Activated CD4-positive, alpha-beta T cell treated with anti-CD3 and anti-CD28 coated beads for 24 hours (primary cell): Measurements from ENCODE around the gene APOL3.
"Not testable (repeated sequence)": the region's sequence is repeated elsewhere in the genome, so short reads cannot be mapped to it uniquely, and the experiment has no call there.

ENCODE experiments used
- DNase-seq, 2 donors: peaks; one replicate each; pipeline ENCODE4 v3.0.0-alpha.2; 2020; ENCODE audit warnings: low read depth in 2 of 2

The APOL3 gene

GRCh38 chr22:36161793-36162126, 1.2 kb upstream of the APOL3 start:
- not testable (repeated sequence) for DNase-seq

GRCh38 chr22:36156515-36157419, 3.8 kb downstream of the APOL3 start:
- DNase-seq: peak; percentile 68 to 73

DNA sequence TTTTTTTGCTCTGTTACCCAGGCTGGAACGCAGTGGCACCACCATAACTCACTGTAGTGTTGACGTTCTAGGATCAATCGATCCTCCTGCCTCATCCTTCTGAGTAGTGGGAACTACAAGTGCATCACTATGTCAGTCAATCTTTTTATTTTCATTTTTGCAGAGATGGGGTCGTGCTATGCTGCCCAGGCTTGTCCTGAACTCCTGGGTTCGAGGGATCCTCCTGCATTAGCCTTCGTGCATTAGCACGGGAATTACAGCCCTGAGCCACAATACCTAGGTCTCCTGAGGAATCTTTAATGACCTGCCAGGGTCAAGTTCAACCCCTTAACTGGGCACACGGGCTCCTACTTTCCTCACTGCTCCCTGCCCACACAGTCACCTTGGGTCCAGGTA, 4.4 kb downstream of the APOL3 start:
- no peak for DNase-seq

DNA sequence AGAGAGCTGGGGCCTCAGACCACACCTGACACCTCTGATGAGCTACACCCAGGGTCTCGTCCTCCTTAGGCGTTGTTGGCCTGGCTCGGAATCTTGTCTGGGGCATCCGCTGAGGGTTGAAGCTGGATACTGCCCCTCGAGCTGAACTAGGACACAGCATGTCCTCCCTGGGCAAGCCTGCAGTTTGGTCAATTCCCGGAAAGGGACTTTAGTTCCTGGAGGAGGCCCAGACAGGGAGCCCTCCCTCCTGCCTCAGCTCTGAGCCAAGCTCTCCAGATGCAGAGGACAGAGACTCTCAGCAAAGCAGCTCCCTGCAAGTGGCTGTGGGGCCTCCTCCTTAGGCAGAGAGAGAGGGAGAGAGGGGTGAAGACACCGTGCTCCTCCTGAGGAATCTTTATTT, 4.9 kb downstream of the APOL3 start:
- DNase-seq: no peak

DNA sequence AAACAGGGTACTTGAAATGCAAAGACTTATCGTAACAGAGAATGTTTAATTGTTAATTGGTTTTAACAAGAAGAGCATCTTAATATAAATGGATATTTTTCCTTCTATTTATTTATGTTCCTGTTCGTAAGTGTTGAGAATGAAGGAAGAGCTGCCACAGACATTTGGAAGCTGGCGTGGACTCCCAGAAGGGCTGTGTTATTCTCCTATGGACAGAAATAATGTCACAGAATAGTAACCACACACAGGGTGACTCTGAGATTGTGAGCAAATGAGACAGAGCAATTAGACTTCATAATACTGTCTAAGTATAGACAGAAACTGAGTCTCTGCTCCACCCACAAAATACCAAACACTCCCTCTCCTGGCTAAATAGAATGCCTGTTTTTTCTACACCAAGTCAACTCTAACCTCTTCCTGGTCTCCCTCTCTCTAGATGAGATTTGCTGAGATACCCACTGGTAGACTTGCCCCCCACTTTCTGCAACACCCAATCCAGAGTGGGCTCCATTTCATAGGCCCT, 6.1 kb downstream of the APOL3 start:
- DNase-seq: no peak

- DNase-seq: no peak
Observed at GRCh38 chr22:36153501-36154422, 6.8 kb downstream of the APOL3 start.

DNA sequence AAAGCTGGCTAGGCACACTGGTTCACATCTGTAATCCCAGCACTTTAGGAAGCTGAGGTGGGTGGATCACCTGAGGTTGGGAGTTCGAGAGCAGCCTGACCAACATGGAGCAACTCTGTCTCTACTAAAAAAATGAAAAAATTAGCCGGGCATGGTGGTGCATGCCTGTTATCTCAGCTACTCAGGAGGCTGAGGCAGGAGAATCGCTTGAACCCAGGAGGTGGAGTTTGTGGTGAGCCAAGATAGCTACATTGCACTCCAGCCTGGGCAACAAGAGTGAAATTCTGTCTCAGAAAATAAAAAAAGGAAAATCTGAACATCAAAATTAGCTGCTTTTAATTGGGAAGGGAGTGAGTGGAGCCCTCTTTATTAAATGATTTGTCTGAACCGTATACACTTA, 7.7 kb downstream of the APOL3 start:
- not testable (repeated sequence) for DNase-seq

GRCh38 chr22:36152088-36152487, 8.5 kb downstream of the APOL3 start:
- DNase-seq: no peak

DNA sequence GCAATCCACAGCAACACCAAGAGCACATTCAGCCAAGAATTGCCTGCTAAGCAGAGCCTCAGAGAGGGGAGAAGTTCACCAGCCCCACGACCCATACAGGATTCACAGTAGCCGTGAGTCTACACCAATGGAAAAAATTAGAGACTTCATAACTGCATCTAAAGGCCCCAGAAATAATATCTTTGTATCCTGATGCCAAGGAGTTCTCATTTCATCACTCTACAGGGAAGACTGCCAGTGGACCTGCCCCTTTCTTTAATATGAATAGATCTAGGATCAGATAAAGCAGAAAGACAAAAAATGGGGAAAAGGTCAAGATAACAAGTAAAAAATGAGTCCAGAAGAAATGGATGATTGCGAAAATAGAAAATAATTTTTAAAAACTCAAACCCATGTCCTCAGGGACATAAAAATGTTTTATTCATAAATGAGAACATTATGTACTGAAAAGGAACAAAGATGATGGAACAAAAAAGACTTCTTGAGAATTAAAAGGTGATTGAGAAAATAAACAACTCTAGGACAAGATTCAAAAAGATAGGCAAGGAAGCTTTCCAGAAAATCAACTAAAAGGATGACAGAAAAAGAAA, 9.5 kb downstream of the APOL3 start:
- DNase-seq: no peak

DNA sequence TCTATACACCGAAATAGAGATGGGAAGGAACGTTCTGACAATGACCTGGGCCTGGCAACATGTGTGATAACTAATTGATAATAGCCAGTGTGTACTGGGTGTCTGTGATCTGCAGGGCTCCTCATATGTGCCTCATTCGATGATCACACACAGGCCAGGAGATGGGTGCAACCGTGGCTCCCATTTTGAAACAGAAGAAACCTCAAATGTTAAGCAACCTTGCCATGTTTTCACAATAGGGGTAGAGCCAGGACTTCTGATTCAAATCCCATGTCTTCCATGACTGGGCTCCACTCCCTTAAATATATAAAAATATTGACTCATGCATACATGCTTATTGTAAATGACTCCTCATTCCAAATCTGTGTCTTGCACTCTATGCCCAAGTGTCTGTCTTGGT, 11.1 kb downstream of the APOL3 start:
- no peak for DNase-seq

DNA sequence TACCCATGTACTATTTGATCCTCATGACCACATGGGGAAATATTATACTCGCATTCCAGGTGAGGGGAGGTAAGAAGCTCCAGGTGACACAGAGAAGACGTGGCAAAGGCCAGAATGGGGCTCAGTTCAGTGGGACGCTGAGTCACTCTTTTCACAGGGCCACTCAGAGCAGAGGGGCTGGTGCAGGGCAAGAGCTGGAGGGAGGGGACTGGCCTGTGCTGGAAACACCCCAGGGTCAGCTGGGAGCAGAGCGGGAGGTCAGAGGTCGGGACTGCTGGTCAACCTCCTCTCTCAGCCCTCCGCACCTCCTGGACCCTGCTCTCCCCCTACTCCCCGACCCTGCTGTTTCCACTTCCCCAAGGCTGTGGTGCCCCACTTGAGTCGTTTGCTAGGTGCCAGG, 12.1 kb downstream of the APOL3 start:
- no peak for DNase-seq

DNA sequence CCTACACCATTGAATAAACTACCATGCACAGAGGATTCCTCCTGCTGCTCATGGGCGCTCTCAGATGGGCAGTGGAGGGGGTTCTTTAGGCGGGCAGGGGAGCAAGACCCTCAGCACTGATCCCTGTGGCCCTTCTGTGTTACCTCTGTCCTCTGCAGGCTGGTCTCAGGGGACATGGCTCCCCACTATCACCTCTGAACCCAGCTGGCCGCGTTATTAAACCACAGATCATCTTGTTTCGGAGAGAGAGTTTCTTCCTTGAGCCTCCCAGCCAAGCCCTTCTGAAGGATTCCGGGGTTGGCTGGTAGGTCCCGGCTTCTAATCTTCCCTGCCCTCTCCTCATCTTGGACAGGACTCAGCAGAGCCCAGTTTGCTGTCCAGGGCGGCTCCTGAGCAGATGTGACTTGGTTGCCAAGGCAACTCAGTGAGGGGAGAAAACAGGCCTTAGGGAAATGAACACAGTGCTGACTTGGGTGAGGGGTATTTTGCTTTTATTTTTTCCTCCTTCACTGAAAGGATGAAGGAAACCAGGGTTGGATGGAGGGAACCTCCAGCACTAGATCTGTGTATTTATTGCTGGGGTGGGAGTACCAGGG, 13.3 kb downstream of the APOL3 start:
- DNase-seq: no peak

DNA sequence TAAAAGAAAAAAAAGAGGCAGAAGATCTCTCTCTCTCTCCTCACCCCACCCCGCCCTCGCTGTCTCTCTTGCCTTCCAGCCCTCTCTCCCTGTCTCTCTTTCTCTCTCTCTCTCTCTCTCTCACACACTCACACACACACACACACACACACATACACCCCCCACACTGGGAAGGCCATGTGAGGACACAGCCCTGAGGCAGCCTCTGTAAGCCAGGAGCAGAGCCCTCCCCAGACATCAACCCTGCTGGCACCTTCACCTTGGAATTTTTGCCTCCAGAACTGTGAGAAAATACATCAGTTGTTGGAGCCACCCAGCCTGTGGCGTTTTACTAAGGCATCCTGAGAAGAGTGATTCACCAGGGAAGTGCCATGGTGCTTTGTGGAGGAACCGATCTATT, 14.7 kb downstream of the APOL3 start:
- DNase-seq: no peak

GRCh38 chr22:36144886-36145541, 15.5 kb downstream of the APOL3 start:
- no peak for DNase-seq

DNA sequence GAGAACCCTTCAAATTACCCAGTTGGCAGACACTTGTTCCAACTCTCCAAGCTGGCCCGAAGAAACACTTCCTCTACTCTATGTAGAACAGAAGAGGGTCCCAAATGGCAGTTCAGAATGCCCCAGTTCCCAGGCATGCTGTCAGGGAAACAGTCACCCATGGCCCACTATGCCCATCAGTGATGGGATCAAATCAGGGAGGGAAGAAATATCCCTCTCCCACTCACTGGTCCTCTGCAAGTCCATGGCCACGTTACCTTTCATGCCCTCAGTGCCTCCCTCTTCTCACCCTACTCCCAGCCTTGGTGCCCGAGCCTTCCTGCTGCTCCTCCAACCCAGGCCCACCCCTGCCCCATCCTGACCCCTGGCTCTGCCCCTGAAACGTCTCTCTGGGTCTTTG, 16.6 kb downstream of the APOL3 start:
- no peak for DNase-seq

DNA sequence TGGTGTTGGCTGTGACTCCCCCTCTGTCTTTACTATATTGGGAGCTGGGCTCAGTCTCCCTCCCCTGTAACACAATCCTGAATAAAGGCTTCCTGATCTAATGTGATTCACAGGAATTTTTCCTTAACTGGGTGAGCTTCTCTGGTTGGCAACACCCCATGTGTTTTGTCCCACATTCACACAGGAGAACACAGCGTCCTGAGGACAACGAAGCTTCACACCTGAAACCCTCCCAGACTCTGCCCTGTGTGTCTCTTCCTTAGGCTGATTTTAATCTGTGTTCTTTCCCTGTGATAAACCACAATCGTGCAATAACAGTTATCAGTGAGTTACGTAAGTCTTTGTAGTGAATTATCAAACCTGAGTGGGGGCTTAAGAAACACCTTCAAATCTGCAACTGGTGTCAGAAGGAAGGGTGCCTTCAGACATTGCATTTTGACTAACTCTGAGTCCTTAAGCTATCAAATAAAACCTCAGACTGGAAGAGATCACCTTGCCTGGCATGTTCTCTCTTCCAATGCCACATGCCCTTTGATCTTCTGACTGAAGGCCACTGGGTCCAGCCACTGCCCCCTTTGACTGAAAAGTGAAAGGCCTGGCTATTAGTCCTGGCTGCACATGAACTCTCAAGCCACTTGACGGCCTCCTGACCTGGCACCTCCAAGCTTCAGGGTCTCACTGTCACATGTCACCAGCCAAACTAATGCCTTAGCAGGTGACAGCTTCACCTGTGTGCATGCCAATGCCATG, 17.3 kb downstream of the APOL3 start:
- no peak for DNase-seq

DNA sequence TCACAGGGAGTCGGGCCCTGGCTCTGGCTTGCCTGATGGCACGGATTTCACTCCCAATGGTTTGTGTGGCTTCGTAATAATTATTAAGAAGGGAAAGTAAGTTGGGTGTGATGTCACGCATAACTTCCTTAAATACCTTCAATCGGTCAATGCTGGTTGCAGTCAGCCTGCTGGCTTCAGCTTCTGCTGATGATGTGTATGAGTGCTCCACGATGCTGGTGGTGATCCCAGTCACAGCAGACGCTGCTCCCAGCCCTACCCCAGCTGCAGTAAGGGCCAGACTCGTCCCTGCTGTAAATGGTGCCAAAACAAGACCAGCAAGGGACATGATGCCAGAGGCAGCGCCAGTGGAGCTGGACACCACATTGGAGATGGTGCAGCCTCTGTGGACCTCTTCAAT, 19.1 kb downstream of the APOL3 start:
- no peak for DNase-seq

DNA sequence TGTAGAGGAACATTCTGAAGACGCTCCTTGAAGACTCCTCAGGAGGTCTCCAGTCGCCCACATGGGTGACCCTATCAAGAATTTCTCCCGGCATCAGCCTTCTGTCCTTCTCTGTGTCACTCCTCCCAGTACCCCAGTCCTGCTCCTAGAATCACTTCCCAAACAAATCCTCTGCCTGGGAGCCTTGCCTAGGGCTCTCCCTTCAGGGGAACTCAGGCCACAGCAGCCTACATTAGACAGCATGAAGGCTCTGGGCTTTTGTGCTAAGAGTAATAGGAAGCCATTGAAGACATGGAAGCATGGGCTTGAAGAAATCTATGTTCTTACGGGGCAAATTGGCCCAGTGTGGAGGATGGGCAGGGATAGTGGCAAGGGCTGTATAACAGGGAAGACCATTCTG, 21.8 kb downstream of the APOL3 start:
- not testable (repeated sequence) for DNase-seq

DNA sequence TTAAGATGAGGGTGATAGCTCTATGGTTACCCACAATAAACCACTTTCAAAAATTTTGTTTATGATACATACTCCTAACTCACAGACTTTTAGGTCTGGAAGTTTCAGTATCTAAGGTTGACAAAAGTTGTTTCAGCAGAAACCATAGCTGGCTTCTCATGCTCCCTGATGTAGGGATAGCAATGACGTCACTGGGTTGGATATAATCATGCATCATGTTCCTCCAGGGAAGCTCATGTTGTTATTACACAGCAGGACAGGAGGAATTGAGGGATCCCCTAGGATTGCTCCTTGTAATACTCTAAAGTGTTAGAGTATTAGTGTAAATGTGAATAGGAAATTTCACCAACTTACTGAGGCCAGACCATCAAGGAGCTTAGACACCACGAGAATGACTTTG, 23.6 kb downstream of the APOL3 start:
- DNase-seq: no peak

GRCh38 chr22:36136475-36136874, 24.1 kb downstream of the APOL3 start:
- no peak for DNase-seq
